Measurements from ENCODE around the gene ANKRD33.

Gene ANKRD33

DNA sequence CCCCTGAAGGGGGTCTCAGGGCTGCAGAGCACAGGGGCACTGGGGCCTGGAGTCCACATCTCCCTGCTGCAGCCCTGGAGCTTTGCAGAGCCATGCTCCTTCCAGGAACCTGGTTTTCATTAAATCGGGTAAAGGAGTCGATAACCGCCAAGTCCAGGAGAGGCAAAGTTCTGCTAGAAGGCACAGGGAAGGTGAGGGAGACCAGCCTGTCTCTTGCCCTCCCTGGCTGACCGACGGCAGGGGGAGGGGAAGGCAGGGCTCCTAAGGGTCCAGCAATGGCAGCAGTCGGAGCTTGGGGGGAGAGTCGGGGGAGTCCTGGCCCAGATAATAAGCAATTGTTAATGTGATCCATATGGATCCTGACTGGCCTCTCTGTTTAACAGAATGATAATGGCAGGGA, 42.4 kb upstream of the ANKRD33 start:
- no peak overlapping the region for H3K4me3 ChIP-seq (ENCODE audit: low read depth, low read length)
- TF ChIP-seq, protein P1, sequence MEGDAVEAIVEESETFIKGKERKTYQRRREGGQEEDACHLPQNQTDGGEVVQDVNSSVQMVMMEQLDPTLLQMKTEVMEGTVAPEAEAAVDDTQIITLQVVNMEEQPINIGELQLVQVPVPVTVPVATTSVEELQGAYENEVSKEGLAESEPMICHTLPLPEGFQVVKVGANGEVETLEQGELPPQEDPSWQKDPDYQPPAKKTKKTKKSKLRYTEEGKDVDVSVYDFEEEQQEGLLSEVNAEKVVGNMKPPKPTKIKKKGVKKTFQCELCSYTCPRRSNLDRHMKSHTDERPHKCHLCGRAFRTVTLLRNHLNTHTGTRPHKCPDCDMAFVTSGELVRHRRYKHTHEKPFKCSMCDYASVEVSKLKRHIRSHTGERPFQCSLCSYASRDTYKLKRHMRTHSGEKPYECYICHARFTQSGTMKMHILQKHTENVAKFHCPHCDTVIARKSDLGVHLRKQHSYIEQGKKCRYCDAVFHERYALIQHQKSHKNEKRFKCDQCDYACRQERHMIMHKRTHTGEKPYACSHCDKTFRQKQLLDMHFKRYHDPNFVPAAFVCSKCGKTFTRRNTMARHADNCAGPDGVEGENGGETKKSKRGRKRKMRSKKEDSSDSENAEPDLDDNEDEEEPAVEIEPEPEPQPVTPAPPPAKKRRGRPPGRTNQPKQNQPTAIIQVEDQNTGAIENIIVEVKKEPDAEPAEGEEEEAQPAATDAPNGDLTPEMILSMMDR (IDR thresholded peaks at IDR 0.05; ENCODE audit: control insufficient read depth, extremely low read depth, insufficient read depth), result no peak
- DNase-seq (ENCODE audit: low read depth), result no peak

DNA sequence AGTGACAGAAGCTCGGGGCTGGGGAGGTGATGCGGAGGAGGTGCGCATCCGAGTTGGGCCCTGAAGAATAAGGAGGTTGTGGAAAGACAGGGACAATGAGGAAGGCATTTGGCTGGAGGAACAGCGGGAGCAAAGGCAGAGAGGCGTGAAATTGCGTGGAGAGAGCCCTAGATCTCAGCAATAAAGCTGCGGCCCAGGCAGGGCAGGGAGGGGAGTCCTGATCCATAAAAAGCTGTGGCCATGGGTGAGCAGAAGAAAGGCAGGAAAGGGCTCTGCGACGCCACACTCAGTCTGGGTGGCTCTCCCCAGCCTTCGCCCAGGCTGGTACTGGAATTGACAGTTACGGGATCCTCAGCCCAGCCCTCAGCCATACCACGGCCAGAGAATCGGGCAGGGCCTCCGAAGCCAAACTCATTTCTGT, 41.6 kb upstream of the ANKRD33 start:
- H3K4me3 ChIP-seq (ENCODE audit: low read depth, low read length), result no peak overlapping the region
- TF ChIP-seq, protein P1 (IDR thresholded peaks at IDR 0.05; ENCODE audit: control insufficient read depth, extremely low read depth, insufficient read depth), result no peak
- DNase-seq (ENCODE audit: low read depth), result no peak

DNA sequence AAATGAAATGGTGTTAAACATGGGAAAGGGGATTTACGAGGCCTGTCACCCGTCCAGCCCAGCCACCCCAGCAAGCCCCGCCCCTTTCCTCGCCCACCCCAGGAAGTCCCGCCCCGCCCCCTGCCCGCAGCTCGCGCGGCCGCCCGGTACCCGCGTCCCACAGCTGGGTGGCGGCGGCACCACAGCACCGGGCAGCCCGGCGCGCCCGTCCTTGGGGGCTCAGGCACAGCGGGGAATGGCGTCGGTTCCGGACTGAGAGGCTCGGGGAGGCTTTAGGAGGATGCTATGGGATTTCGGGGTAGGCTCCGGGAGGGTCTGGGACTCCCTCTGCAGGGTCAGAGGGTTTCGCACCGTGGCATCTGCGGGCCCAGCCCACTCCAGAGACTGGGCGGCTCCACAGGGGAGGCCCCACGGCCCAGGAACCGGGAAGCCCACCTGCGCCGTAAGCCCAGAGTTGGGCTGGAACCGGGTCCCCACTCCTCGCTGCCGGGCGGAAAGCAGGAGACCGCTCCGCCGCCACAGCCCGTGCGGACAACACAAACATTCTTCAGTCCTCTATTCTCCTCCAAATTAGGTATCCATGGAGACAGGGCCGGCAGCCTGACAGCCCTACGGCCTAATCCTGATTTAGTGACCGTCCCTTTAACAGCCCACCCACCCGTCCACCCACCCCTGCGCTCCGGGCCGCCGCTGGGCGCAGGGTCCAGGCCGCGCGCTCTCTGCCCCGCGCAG, 40.8 kb upstream of the ANKRD33 start:
- TF ChIP-seq, protein P1 (IDR thresholded peaks at IDR 0.05; ENCODE audit: control insufficient read depth, extremely low read depth, insufficient read depth), result no peak
- DNase-seq (ENCODE audit: low read depth), result no peak
- no peak overlapping the region for H3K4me3 ChIP-seq (ENCODE audit: low read depth, low read length)

DNA sequence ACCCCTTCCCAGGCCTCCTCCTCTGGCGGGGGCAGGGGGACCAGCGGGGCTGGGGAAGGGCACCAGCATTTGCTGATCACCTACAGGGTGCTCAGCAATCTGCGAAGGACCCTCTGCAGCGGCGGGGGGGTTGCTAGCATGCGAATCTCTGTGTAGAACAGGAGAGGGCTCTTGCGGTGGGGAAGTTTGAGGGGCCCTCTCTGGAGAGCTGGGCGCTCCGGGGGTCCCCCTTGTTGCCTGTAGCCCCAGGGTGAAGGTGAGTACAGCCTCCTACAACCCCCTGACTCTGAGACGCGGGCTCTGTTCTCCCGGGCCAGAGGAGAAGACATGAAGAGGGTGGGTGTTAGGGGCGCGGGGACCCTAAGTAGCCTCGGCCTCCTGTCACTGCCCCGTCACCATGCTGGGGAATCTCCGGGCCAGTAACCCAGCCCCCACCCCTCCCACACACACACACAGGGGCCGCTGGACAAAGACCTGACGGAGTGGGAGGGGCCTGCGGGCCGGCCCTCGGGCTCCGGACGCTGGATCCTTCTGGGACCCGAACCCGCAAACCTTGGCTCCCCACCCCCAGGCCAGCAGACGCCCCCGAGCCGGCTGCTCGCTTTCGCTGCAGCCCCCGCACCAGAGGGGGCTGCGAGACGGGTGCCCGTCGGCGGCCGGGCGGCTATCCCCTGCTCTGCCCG, 40.1 kb upstream of the ANKRD33 start:
- TF ChIP-seq, protein P1 (IDR thresholded peaks at IDR 0.05; ENCODE audit: control insufficient read depth, extremely low read depth, insufficient read depth), result no peak
- DNase-seq (ENCODE audit: low read depth), result no peak
- H3K4me3 ChIP-seq (ENCODE audit: low read depth, low read length), result no peak overlapping the region

GRCh38 chr12:51848326-51848727, 39.6 kb upstream of the ANKRD33 start, which contains the start of gene FIGNL2:
Gene FIGNL2, minus strand, starts transcription at chr12:51848718. Its CDS starts 26,305 bp downstream, at chr12:51822413.
- no peak within 1 kb of the TSS for H3K4me3 ChIP-seq (ENCODE audit: low read depth, low read length)
- DNase-seq (ENCODE audit: low read depth), result no peak
- TF ChIP-seq, protein P1 (IDR thresholded peaks at IDR 0.05; ENCODE audit: control insufficient read depth, extremely low read depth, insufficient read depth), result no peak

DNA sequence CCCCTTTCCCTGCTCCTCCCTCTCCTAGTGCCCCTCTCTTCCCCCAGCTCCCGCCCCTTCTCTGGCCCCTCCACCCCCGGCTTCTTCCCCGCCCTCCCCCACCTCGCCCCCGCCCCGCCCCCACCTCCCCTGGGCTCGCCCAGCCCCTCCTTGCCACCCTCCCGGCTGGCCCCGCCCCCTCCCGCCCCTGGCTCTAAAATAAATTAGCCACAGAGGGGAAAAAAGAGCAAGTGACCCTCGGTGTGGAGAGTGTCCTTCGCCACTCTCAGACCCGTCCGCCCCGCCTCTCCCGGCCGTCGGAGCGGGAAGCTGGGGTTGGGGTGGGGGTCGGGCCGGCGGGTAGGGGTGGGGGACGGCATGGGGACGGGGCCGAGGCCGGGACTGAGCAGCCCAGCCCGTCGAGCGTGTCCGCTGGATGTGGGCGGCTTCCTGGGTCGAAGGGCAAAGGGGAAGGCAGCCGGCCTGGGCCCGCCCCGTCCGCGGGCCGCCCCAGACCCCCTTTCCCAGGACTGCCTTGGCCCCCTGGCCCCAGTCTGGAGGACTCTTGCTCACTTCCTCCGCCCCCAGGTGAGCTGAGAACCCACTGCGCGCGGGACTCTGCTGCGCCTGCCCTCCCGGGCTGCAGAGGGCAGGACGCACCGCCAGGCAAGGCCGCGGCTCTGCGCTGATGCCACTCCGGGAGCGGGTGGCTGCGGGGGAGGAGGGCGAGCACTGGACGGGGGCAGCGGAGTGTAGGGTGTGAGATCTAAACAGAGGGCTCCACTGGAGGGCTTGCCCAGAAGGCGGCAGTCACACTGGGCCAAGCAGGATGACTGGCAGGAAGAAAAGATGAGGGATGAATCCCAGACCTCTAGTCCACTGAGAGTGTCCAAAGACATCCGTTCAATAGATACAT, 38.8 kb upstream of the ANKRD33 start:
- no peak for DNase-seq (ENCODE audit: low read depth)
- no peak overlapping the region for H3K4me3 ChIP-seq (ENCODE audit: low read depth, low read length)
- TF ChIP-seq, protein P1 (IDR thresholded peaks at IDR 0.05; ENCODE audit: control insufficient read depth, extremely low read depth, insufficient read depth), result no peak

All from LNCaP clone FGC (cell line).